Measurements from ENCODE around the gene COQ10B.

DNA sequence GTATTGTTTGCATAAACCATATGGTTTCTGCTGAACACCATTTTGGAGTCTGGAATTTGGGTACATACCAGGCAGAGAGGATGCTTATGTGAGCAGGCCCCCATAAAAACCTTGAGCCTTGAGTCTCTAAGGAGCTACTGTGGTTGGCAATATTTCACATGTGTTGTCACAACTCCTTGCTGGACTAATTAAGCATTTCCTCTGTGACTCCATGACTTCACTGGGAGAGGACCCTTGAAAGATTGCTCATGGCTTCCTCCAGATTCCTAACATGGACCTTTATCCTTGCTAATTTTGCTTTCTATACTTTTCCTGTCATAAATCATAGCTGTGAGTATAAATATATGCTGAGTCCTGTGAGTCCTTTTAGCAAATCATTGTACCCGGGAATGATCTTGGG, 7.6 kb upstream of the COQ10B start:
- TF ChIP-seq ZNF70 (CRISPR knock-in tag; IDR thresholded peaks at IDR 0.05) (no peak), OSR1 (CRISPR knock-in tag; IDR thresholded peaks at IDR 0.05) (no peak)
